HG03139 (cell line): ENCODE measurements around the gene MACROD2.

Experiments
- ATAC-seq: cut with Tn5 transposase; IDR thresholded peaks from one replicate; pipeline ENCODE4 v1.9.1; 2021; ENCODE audit not compliant: unreplicated experiment

Gene MACROD2

DNA sequence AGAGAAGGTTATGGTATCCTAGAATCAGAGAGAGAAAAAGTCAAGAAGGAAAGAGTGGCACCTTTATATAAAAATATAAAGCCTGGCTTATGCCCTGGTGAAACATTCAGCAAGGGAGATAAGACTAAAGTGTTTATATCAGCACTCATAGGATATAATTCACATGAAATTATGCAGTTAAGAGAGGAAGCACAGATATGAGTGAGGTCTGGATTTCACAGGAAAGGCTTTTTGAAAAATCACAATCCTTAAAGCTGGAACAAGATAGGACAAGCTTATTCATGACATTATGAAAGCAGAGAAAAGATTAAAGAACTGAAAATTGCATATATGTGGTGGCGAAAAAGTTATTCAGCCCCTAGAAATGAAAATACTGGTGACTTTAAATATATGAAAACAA is 523.3 kb downstream of the MACROD2 start:
- no peak for ATAC-seq

DNA sequence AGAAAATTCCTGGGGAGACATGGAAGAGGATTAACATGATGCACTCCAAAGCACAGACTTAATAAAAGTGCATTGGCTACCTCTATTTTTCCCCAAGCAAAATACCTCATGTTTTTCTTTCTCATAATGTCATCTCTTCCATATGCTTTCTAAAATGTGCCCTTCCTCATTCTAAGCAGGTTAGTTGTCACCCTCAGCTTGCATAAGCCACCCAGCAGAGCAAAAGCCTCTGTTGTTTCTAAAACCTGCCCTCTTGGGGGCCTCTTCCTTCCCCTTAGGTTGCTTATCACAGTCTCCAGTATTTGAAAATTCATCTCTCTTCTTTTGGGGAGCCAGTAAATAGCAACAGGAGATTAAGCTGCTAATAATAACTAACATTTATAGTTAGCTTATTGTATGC is 525.7 kb downstream of the MACROD2 start:
- no peak for ATAC-seq

DNA sequence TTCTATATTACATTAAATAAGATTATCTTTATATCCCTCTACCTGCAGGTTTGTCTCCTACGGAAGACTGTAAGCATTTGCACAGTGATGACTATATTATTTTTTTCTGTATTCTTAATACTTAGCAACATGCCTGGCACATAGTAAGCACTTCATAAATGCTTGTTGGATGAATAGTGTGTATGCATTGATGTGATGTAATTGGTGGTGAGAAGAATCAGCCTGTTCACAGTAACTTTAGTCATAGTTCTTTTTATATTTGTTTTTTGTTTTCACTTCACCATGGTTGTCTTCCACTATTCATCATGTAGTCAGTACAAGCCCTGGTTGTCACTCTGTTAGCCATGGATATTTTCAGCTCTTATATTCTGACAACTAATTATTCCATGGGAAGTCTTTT is 526.1 kb downstream of the MACROD2 start:
- ATAC-seq: no peak

DNA sequence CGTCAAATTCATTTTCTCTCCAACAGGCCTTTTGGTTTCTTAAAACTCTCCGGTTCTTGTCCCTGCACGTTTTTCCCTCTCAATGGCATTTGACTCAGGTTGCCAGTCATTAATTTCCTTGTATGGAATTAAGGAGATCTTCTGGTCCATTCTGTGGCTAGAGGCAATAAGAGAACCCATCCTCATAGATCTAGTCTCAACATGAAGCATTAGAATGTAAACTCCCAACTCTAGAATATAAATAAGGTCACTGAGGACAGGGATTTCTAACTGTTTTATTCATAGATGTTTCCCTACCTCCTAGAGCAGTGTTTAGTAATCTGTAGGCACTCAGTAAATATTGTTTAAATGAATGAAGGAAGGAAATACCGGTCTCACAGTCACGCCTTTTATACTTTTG is 527.3 kb downstream of the MACROD2 start:
- no peak for ATAC-seq

DNA sequence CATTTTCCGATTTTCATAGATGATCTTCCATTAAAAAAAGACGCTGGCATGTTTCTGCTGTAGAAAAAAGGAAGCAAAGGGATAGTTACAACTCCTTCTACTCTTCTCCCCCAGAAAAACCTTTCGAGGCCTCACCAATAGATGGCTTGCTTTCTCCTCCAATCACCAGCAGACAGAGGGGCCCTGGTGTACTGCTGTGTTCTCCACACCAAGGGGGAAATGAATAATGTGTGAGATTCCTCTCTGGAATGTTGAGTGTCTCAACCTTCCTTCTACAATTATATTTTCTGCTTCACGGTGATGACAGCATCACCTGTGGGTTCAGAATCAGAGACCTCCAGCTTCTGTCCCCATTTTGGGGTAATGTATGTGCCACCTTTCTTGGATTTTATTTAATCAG is 527.8 kb downstream of the MACROD2 start:
- ATAC-seq: no peak

DNA sequence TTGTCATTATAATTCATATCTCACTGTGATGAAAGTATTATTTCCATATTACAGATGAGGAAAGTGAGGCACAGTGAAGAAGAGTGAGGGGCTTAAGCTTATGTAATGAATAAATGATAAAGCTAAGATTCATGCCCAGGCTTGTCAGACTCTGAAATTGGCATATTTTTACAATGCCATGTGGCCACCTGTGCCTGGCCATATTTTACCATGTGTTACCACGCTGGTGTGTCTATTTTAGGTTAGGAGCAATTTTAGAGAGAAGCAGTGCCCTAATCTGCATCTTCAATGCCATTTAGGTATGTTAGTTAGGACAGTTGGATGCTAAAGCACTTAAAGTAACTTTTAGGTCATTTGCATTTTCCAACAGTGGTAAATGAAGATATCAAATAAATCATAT is 530.1 kb downstream of the MACROD2 start:
- ATAC-seq: no peak

DNA sequence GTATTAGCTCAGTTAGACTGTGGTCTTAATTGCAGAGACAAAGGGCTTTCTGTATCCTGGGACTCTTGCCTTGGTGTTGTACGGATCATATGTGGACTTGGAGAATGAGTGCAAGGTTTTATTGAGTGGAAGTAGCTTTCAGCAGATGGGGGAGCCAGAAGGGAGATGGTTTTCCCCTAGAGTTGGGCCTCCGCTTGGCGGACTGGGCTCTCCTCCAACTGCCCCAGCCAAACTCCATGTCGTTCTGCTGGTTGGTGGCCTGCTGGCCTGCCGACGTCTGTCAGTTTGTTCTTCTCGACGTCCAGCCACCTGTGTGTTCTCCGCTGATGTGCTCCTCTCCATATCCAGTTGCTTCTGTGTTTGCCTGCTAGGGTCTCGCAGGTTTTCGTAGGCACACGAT is 531.6 kb downstream of the MACROD2 start:
- ATAC-seq: no peak

DNA sequence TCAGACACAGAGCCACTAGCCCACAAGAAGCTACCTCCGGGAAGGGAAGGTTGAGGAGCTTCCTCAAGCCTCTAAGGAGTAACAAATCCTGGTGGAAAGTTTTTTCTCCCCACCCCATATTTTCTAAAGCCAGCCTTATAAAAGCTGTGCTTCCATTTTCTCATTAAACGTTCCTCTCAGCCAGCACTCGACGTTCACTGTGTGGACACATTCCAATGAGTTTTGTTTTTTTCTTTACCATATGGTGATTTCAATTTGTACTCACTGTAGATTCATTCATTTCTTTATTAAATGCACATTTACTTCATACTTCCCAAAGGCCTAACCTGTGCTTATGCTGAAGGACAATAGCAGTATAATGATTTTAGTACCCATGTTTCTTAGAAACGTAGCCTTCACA is 536.5 kb downstream of the MACROD2 start:
- ATAC-seq: no peak

DNA sequence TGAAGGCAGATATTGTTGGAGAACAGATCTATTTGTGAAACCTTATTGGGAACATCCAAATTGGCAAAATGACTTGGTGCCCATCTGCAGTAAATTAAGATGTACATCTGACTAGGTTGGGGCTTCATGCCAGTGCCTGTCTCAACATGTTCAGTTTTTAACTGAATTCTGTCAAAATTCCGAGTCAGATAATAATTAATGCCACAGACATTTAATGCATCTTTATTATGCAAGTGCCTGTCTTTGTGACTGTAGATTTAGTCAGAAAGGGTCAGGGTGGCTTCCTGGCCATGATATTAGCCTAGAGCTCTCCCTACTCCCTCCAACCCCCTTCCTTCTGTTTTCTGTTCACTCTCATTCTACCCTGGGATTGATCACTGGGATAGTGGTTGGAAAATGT is 541.4 kb downstream of the MACROD2 start:
- ATAC-seq: no peak

DNA sequence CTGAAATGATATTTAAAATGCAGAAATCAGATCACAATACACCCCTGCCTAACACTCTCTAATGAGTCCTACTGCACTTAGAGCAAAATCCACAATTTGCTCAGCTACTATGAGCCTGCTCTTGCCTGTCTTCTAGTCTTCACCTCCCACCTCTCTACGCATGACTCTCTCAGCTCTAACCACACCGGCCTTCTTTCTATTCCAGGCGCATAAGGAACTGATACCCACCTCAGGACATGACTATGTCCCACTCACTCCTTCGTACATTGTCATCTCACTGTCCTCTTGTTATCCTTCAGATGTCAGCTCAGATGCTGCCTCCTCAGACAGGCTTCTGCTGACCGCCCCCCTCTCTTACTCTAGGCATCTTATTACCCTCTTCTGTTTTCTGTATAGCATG is 543.1 kb downstream of the MACROD2 start:
- no peak for ATAC-seq

DNA sequence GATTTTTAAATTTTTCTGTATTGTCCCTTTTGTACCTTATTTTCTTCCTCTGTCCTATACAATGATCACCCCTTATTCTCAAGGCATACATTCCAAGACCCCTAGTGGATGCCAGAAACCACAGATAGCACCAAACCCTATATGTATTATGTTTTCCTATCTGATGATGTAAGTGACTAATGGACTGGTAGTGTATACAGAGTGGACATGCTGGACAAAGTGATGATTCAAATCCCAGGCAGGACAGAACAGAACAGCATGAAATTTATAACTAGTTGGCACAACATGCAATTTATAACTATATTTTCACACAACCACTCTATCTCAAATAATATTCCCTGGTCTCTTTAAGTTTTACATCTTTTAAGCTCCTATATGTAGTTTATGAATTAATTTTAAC is 547.7 kb downstream of the MACROD2 start:
- ATAC-seq: no peak

DNA sequence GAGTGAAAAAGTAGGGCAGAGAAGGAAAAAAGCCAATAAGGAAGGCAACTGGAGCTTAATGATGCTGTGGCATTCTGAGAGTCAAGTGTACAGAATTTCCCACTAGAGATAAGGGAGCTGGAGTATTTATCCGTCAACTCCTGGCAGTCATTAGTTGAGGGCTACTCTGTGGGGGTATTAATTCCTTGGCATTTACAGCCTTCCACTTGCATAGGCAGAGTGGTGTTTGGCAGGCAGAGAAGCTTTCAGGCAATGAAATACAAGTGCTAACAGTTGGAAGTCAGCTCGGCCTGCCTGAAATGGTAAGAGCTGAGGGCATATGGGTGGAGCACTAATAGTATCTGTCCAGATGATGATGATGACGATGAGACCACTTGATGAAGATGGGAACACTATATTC is 549.4 kb downstream of the MACROD2 start:
- ATAC-seq: no peak

DNA sequence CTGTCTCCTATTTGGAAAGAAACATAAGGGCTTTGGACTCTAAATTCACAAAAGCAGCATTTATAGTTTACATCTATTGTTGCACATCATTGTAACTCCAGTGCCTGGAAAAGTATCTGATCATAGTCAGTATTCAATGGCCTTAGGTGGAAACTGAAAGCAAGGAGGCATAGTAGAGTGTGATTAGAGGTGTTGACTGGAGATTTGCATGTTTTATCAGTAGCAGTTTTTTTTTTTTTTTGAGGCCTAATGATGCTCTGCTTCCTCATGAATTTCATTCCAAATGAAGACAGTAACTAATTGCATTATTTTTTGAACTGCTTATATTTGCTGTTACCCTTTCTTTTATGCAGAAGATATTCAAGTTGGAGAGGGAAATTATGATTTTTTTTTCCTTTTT is 555.3 kb downstream of the MACROD2 start:
- ATAC-seq: no peak

DNA sequence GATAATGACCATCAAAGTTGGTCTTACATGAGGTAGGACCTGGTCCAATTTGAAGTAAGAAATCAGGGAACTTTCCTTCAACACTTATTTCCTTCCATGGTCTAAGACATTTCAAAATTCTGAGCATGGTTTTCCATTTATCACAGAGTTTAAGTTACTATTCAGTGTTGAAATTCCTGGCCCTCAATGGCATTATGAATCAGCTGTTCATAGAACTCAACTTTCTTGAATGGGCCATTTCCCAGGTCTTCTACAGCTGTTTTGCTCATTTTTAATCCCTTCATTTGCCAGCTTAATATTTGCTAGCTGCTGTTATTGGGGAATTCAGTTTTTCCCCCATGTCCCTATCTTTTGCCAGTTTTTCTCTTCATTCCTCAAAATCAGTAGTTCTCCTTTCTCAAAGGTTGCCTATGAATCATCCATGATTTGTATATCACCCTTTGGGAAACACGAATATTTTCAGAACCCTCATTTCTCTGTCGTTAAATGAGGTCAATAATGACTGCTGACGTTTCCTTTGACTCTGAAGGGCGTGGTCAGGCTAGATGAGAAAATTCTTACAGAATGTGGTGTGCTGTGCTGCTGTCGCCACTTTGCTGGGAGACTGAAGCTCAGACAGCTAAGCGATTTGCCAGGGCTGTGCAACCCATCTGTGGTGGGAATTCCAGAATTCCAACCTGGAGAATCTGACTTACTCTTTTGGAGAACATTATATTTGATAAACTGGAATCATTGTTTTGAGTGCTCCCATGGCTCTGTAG is 558.6 kb downstream of the MACROD2 start:
- ATAC-seq: no peak

DNA sequence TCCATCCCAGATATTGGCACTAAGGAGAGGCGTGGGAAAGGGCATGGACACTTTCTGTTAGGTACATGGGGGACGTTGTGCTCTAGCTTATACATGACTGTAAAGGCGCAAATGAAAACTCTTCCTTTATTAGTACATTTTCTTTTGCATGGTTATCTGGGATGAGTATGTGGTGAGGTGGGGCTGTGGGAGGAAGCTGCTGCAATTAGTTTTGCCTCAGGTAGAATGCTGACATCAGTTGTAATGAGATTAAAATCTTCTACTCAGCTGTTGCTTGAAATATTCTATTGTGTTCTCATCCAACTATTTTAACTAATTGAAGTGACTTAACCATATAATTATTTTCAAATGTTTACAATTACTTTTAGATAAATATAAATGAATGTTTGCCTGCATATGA is 560.4 kb downstream of the MACROD2 start:
- no peak for ATAC-seq

DNA sequence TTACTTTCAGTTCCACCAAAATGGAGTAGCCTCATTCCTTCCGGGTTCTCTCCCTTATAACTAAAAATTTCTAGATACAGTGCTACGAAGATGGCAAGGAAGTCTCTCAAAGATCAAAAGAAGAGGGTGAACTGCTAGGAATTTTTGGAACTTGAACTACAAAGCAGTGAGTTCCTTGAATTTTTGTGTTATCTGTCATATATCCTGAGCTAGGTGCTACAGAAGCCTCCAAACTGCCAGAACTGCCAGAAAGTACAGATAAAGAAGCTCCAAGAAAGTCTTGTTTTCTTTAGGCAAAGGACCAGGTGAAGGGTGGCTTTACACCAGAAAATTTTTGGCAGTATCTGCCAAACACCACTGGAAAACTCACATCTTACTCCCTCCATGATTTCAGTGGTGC is 560.9 kb downstream of the MACROD2 start:
- no peak for ATAC-seq

DNA sequence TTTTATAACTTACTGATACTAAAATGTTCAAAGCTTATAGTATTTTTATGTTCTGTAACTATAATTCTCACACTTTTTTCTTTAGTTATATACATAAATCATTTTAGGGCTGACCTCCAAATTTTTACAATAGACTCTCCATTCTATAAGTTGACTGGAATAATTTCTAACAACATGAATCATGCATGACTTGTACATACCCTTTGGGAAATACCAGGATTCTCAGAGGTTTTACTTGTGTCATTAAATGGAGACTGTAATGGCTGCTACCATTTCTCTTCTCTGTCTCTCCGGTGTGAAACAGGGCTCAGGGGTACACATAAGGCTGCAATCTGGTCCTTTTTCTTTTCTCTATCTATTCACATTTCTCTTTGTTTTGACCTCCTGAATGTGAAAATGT is 564.3 kb downstream of the MACROD2 start:
- ATAC-seq: no peak

DNA sequence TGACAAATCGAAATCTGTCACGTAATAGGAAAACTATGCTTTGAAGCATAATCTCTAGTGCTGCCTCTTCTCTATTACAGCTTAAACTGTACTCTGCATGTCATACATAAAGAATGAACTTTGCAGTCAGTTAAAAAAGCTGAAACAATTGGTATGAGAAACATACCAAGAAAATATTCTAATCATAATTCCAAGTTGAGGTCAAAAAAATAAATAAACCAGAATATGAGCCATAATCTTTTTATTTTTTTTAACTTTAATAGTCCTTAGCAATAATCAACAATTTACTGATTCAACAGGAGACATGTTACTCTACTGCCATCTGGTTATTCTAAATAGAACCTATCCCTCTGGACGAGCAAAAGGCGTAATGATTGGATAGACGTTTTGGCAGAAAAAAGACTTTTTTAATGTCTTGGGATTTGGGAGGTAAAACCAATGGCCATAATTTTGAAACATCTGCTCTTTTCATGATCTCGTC is 566.5 kb downstream of the MACROD2 start:
- no peak for ATAC-seq

DNA sequence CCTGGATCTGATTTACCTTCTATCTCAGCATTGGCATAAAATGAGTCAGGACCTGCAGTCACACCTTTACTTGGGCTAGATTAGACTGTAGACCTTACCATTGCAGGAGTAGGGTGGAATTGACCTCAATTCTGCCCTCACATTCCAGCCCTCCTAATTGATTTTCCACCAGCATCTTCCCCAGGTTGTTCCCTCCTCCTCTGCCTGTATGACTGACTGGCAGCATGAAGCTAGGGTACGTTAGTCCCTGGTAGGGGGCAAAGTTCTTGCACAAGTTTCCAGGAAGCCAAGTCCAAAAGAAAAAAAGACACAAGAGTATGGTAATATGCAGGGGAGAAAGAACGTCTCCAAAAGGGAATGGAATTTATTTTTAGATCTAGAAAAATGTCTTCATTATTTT is 567.7 kb downstream of the MACROD2 start:
- ATAC-seq: no peak

DNA sequence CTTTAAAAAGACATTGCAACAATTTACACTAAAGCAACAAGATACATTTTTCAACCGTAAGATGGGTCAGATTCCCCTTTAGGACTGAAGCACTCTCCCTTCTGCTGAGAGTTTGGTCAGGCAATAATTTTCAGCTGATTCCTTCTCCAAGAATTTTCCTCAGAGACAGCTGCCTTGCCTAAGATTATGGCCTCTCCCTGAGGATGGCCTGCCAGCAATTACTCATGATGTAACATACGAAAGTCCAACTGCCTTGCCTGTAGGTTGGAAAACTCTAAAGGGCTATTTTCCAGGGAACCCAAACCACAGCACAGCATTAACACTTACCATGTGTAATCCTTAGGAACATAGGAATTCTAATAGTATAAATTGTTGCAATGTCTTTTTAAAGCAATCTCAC is 571.2 kb downstream of the MACROD2 start:
- no peak for ATAC-seq

DNA sequence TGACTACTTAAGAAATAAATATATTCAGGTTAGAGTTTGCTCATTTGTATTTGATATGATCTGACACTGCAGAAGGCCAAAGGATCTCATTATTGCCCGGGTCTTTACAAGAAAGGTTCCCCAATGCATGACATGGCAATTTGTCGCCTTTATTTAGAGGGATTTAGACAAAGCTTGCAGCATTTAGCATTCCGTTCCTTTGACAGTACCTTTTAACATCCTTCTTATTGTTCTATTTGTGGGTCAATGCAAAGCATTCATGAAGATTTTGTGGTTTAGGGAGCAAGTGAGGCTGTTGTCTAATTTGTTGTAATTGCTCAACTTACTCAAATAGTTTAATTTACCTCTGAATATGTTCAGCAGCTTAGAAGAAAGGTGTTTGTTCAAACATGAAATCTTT is 572.9 kb downstream of the MACROD2 start:
- no peak for ATAC-seq

DNA sequence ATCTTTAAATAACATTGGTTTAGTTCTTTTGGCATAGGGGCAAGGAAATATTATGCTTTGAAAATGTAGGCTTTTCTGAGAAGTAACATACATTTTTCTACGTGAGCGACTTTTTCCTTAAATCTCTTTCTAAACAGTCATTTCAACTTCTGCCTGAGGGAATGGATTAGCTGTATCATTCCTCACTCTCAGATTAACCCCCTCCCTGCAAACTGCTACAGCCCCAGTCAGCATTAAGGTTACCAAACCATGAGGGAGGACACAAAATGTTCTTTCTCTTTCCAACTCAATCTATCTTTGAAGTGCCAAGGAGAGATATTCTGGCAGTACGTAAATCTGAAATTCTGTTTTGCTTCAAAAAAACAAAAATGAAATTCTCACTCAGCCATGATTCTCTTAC is 573.4 kb downstream of the MACROD2 start:
- no peak for ATAC-seq

DNA sequence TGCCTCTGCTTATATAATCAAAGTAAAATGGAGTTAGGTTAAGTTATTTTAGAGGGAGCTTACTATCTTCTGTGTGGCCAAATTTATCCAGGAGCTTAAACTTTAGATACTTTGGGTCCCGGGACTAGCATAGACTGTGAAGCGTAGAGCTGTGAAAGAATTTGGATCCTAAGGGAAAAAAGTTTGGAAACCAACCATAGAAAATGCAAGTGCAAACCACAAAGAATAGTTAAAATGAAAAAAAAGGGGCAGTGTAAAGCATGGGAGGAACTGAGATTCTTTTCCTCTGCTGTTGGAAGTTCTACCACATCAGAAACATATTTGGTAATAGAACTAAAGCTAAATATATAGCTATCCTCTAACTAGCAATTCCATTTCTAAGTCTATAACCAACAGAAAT is 574.3 kb downstream of the MACROD2 start:
- no peak for ATAC-seq
